ENCODE data around the gene CPVL. TPM values are rescaled to one million over a fixed set of nuclear protein-coding genes. Genes with fewer than 3 reads are reported as not detected.

Gene CPVL
- total RNA-seq, 2 donors from 2014 or later = 4.0 to 17.9 TPM

DNA sequence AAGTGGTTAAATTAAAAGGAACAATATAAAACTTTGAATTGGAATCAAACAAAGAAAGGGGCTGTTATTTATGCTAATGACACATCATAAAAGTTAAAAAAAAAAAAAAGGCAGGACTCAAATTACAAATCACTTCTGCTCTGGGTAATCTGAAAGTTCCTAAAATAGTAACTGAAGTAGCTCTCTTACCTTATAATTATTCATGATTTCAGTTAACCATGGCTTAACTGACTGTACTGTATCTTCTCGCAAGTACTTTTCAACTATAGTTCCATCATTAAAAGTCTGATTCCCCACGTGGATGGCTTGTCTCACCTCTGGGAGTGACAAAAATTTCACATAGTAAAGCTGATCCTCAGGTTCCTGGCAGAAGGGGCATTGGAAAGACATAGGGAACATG, 82.5 kb downstream of the CPVL start:
- no peaks in the 10 kb centered on the region for H3K36me3 ChIP-seq (replicated peaks in 1 of 2; ENCODE audit: insufficient read depth in 1 of 2, low read depth in 2 of 2)
- H3K9me3 ChIP-seq = no peaks in the 10 kb centered on the region
- 73 to 81% methylated on average over 2 of the region's 2 CpGs for WGBS, 2 donors
- no peak overlapping the region for H3K27ac ChIP-seq
- no peak for TF ChIP-seq POLR2A (IDR thresholded peaks at IDR 0.05)
- TF ChIP-seq, protein P1, sequence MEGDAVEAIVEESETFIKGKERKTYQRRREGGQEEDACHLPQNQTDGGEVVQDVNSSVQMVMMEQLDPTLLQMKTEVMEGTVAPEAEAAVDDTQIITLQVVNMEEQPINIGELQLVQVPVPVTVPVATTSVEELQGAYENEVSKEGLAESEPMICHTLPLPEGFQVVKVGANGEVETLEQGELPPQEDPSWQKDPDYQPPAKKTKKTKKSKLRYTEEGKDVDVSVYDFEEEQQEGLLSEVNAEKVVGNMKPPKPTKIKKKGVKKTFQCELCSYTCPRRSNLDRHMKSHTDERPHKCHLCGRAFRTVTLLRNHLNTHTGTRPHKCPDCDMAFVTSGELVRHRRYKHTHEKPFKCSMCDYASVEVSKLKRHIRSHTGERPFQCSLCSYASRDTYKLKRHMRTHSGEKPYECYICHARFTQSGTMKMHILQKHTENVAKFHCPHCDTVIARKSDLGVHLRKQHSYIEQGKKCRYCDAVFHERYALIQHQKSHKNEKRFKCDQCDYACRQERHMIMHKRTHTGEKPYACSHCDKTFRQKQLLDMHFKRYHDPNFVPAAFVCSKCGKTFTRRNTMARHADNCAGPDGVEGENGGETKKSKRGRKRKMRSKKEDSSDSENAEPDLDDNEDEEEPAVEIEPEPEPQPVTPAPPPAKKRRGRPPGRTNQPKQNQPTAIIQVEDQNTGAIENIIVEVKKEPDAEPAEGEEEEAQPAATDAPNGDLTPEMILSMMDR (IDR thresholded peaks at IDR 0.05) = no peak
- no peak overlapping the region for H3K4me3 ChIP-seq
- H3K27me3 ChIP-seq = no peaks in the 10 kb centered on the region
- intact Hi-C loops (cut with DNase I) = no loop called here
- H3K4me1 ChIP-seq = no peaks in the 10 kb centered on the region
- DNase-seq (no peak), ATAC-seq (no peak)

DNA sequence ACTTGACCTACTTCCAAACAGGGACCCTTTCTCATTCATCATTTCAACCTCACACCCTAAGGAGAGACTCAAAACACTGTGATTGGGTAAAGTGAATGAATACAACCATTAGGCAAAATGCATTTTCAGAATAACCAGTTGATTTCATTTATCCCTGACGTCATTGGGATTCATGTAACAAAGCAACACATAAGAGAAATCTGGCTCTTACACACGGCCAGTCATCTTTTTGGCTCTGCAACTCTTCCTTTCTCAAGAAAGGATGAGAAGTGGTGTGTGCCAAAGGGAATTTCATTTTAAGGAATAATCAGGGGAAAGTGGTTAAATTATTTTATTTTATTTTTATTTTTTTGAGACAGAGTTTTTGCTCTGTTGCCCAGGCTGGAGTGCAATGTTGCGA, 83.1 kb downstream of the CPVL start:
- Histone ChIP-seq H3K27ac (no peak overlapping the region), H3K4me3 (no peak overlapping the region), H3K27me3 (no peaks in the 10 kb centered on the region), H3K9me3 (no peaks in the 10 kb centered on the region), H3K36me3 (replicated peaks in 1 of 2; ENCODE audit: insufficient read depth in 1 of 2, low read depth in 2 of 2) (no peaks in the 10 kb centered on the region), H3K4me1 (no peaks in the 10 kb centered on the region)
- intact Hi-C loops (cut with DNase I) = no loop called here
- no peak for DNase-seq
- TF ChIP-seq, protein P1 (IDR thresholded peaks at IDR 0.05) = no peak
- TF ChIP-seq POLR2A (IDR thresholded peaks at IDR 0.05) = no peak
- WGBS, 2 donors = 82 to 85% methylated on average over 3 of the region's 3 CpGs
- ATAC-seq = no peak

DNA sequence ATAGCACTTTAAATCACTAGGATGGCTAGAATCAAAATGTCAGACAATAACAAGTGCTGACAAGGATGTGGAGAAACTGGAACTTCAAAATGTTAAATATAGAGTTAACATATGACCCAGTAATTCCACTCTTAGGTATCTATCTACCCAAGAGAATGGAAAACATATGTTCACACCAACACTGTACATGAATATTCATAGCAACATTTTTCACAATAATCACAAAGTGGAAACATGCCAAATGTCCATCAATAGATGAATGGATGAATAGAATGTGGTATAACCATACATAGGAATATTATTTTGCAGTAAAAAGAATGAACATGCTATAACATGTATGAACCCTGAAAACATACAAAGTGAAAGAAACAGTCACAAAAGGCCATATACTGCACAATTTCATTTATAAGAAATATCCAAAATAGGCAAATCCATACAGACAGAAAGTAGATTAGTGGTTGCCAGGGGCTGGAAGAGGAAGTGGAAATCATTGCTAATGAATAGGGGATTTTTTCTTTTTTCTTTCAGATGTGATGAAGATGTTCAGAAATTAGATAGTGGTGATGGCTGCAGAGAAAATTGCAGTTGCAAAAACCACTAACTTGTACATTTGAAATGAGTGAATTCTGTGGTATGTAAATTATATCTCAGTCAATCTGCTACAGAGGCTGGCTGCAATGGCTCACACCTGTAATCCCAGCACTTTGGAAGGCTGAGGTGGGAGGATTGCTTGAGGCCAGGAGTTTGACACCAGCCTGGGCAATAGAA, 93.0 kb downstream of the CPVL start:
- H3K27ac ChIP-seq = no peak overlapping the region
- TF ChIP-seq POLR2A (IDR thresholded peaks at IDR 0.05) = no peak
- TF ChIP-seq, protein P1 (IDR thresholded peaks at IDR 0.05) = no peak
- no peaks in the 10 kb centered on the region for H3K4me1 ChIP-seq
- no peaks in the 10 kb centered on the region for H3K27me3 ChIP-seq
- H3K4me3 ChIP-seq = no peak overlapping the region
- no peaks in the 10 kb centered on the region for H3K36me3 ChIP-seq (replicated peaks in 1 of 2; ENCODE audit: insufficient read depth in 1 of 2, low read depth in 2 of 2)
- intact Hi-C loops (cut with DNase I) = no loop called here
- DNase-seq (no peak), ATAC-seq (no peak)
- H3K9me3 ChIP-seq = no peaks in the 10 kb centered on the region

- peaks cover 16% of the 10 kb centered on the region for H3K4me1 ChIP-seq
- intact Hi-C loops (cut with DNase I) = no loop called here
- H3K27me3 ChIP-seq = no peaks in the 10 kb centered on the region
- H3K36me3 ChIP-seq (replicated peaks in 1 of 2; ENCODE audit: insufficient read depth in 1 of 2, low read depth in 2 of 2) = no peaks in the 10 kb centered on the region
- H3K9me3 ChIP-seq = no peaks in the 10 kb centered on the region
- no peak for DNase-seq
- TF ChIP-seq POLR2A (IDR thresholded peaks at IDR 0.05) = no peak
- TF ChIP-seq, protein P1 (IDR thresholded peaks at IDR 0.05) = no peak
- WGBS, 2 donors = 93 to 97% methylated on average over 2 of the region's 2 CpGs
- no peak overlapping the region for H3K4me3 ChIP-seq
- H3K27ac ChIP-seq = no peak overlapping the region
- ATAC-seq = no peak
Observed at GRCh38 chr7:29046978-29047377, 99.4 kb downstream of the CPVL start.

Measured in body of pancreas (tissue), 4 donors.